Activated B cell treated with CpG ODN at 0.5 μM for 24 hours (primary cell): ENCODE measurements around the gene CASZ1. TPM values are rescaled to one million over a fixed set of nuclear protein-coding genes. Genes with fewer than 3 reads are reported as not detected.

Source experiments
- ATAC-seq: fragments of 200-7000 bp; cut with Tn5 transposase; one replicate; pipeline ENCODE4 v1.10.0; 2021; ENCODE audit warnings: low read depth, mild to moderate bottlenecking, moderate library complexity
- CTCF ChIA-PET: fragments of 350-600 bp; sonication (Branson Sonifier 250); formaldehyde crosslinking; loops from one replicate; lab custom pipeline; 2021; ENCODE audit warnings: antibody characterized with exemption; lab: Charles Lee
- POLR2A ChIA-PET: fragments of 350-600 bp; sonication (Branson Sonifier 250); formaldehyde crosslinking; loops from one replicate; lab custom pipeline; 2021; ENCODE audit warnings: antibody characterized with exemption; lab: Charles Lee
- DNase-seq: peaks from one replicate; pipeline ENCODE4 v3.0.0; 2022
- H3K27ac Mint-ChIP-seq: one replicate; pipeline ENCODE4 v1.8.0; 2020; ENCODE audit warnings: mixed read lengths
- H3K27me3 Mint-ChIP-seq: one replicate; pipeline ENCODE4 v1.8.0; 2021; ENCODE audit warnings: mixed read lengths
- H3K36me3 Mint-ChIP-seq: one replicate; pipeline ENCODE4 v1.8.0; 2021; ENCODE audit warnings: low read depth, mixed read lengths
- H3K4me1 Mint-ChIP-seq: one replicate; pipeline ENCODE4 v1.8.0; 2021; ENCODE audit warnings: mixed read lengths
- H3K4me3 Mint-ChIP-seq: one replicate; pipeline ENCODE4 v1.8.0; 2020; ENCODE audit warnings: mild to moderate bottlenecking, mixed read lengths
- H3K9me3 Mint-ChIP-seq: one replicate; pipeline ENCODE4 v1.8.0; 2020; ENCODE audit warnings: mixed read lengths
- CTCF ChIP-seq: fragments of 200-600 bp; IDR thresholded peaks from one replicate; pipeline ENCODE4 v1.8.0; 2022; ENCODE audit warnings: antibody characterized with exemption, mild to moderate bottlenecking
- intact Hi-C: fragments of 100-400 bp; cut with micrococcal nuclease; formaldehyde crosslinking; loops from one replicate; pipeline ENCODE4 v1.15.1; 2024
- total RNA-seq: library from RNA; stranded (reverse); gene quantifications from 2 replicates; pipeline ENCODE4 v1.2.3, GENCODE V29; 2022

Gene CASZ1
- total RNA-seq, 1 donor from 2014 or later: 35.6 TPM

- Mint-ChIP-seq H3K4me1 (peaks cover 27% of the 10 kb centered on the region), H3K27ac (no peak overlapping the region), H3K36me3 (peaks cover 14% of the 10 kb centered on the region), H3K4me3 (no peak overlapping the region), H3K27me3 (no peaks in the 10 kb centered on the region), H3K9me3 (no peaks in the 10 kb centered on the region)
- intact Hi-C loops: loop anchor here (5.0 kb wide), 1 partner anchor 106 kb away; the partner anchor contains the start of gene CASZ1
- CTCF ChIA-PET: interaction anchor here (1.8 kb wide), 1 partner anchor 251 kb away, joined by 4 read pairs; no protein-coding TSS in a partner anchor
- POLR2A ChIA-PET: no interaction called here
- no peak for TF ChIP-seq CTCF
- ATAC-seq (no peak), DNase-seq (no peak)
Observed at GRCh38 chr1:10691075-10691739, 105.2 kb downstream of the CASZ1 start.

GRCh38 chr1:10690484-10690883, 106.0 kb downstream of the CASZ1 start:
- intact Hi-C loops: loop anchor here (5.0 kb wide), 1 partner anchor 107 kb away; the partner anchor contains the start of gene CASZ1

GRCh38 chr1:10688409-10688786, 108.0 kb downstream of the CASZ1 start:
- CTCF ChIA-PET: no interaction called here
- Mint-ChIP-seq H3K36me3 (peaks cover 15% of the 10 kb centered on the region), H3K27ac (no peak overlapping the region), H3K27me3 (no peaks in the 10 kb centered on the region), H3K9me3 (no peaks in the 10 kb centered on the region), H3K4me3 (no peak overlapping the region), H3K4me1 (peaks cover 18% of the 10 kb centered on the region)
- ATAC-seq: no peak
- no peak for DNase-seq
- intact Hi-C loops: no loop called here
- POLR2A ChIA-PET: no interaction called here
- TF ChIP-seq CTCF: no peak

More at GRCh38 chr1:10690484-10690883, 106.0 kb downstream of the CASZ1 start:
- ChIA-PET CTCF (no interaction called here), POLR2A (no interaction called here)
- TF ChIP-seq CTCF: no peak
- Mint-ChIP-seq H3K4me3 (no peak overlapping the region), H3K36me3 (peaks cover 14% of the 10 kb centered on the region), H3K9me3 (no peaks in the 10 kb centered on the region), H3K4me1 (peaks cover 23% of the 10 kb centered on the region), H3K27me3 (no peaks in the 10 kb centered on the region), H3K27ac (no peak overlapping the region)
- ATAC-seq: no peak
- no peak for DNase-seq

GRCh38 chr1:10687782-10688408, 108.6 kb downstream of the CASZ1 start:
- ChIA-PET POLR2A (no interaction called here), CTCF (no interaction called here)
- H3K4me1 Mint-ChIP-seq: peaks cover 13% of the 10 kb centered on the region
- no peak overlapping the region for H3K4me3 Mint-ChIP-seq
- TF ChIP-seq CTCF: no peak
- H3K9me3 Mint-ChIP-seq: no peaks in the 10 kb centered on the region
- no peak for ATAC-seq
- H3K36me3 Mint-ChIP-seq: peaks cover 15% of the 10 kb centered on the region
- no peaks in the 10 kb centered on the region for H3K27me3 Mint-ChIP-seq
- no peak for DNase-seq
- intact Hi-C loops: no loop called here
- H3K27ac Mint-ChIP-seq: no peak overlapping the region

GRCh38 chr1:10687251-10687651, 109.2 kb downstream of the CASZ1 start:
- ChIA-PET CTCF (no interaction called here), POLR2A (no interaction called here)
- no peak for DNase-seq
- no peak for TF ChIP-seq CTCF
- Mint-ChIP-seq H3K9me3 (no peaks in the 10 kb centered on the region), H3K36me3 (peaks cover 12% of the 10 kb centered on the region), H3K27ac (no peak overlapping the region), H3K27me3 (no peaks in the 10 kb centered on the region), H3K4me3 (no peak overlapping the region), H3K4me1 (peaks cover 6% of the 10 kb centered on the region)
- no peak for ATAC-seq
- intact Hi-C loops: no loop called here
